Stimulated activated naive CD8-positive, alpha-beta T cell treated with anti-CD3 and anti-CD28 coated beads, Interleukin-15, Interleukin-2, amounts not matched to agents 100 ng/mL and 50 ng/mL, for 24 hours (primary cell): Measurements from ENCODE around the gene GINS1.

ENCODE experiments used
- H3K27ac Mint-ChIP-seq: one replicate; pipeline ENCODE4 v1.8.0; 2021; ENCODE audit warnings: mild to moderate bottlenecking, mixed read lengths
- H3K27me3 Mint-ChIP-seq: one replicate; pipeline ENCODE4 v1.8.0; 2021; ENCODE audit warnings: mixed read lengths
- H3K36me3 Mint-ChIP-seq: one replicate; pipeline ENCODE4 v1.8.0; 2021; ENCODE audit warnings: low read depth, mixed read lengths
- H3K4me1 Mint-ChIP-seq: one replicate; pipeline ENCODE4 v1.8.0; 2021; ENCODE audit warnings: low read depth, mixed read lengths
- H3K4me3 Mint-ChIP-seq: one replicate; pipeline ENCODE4 v1.8.0; 2021; ENCODE audit warnings: mild to moderate bottlenecking, mixed read lengths
- H3K9me3 Mint-ChIP-seq: one replicate; pipeline ENCODE4 v1.8.0; 2021; ENCODE audit warnings: mixed read lengths

GINS1 gene

DNA sequence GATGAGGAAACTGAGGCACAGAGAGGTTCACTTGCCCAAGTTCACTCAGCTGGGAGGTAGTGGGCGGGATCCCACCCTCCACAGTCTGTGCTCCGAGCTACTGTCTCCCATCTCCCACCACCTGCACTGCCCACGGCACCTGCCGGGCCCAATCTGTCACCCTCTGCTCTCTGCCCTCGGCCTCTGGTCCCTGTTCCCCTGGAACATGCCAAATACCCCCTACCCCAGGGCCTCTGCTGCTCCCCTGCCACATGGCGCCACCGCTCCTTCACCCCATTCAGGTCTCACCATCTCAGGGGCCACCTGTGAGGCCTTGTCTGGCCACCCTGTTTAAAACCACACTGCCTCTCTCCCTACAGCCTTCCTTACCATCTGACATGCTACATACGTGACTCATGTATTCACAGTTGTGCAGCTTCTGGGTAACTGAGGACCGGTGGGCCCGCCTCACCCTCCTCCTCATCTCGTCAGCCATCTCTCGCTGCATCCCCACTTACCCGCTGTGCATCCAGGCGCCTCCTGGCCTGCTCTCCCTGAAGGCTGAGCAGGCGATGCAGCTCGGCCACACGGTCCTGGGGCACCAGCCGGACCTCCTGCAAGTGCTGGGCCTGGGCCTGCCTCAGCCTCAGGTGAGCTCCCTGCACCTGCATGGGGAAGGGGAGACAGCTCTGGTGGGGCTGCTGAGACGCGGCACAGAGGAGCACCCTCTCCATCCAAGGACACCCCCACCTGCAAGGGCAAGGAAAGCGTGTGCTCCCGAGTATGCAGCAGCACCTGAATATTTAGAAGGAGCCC is 50.6 kb downstream of the GINS1 start:
- no peaks in the 10 kb centered on the region for H3K36me3 Mint-ChIP-seq
- H3K4me3 Mint-ChIP-seq: no peak overlapping the region
- H3K27ac Mint-ChIP-seq: no peak overlapping the region
- no peaks in the 10 kb centered on the region for H3K27me3 Mint-ChIP-seq
- no peaks in the 10 kb centered on the region for H3K9me3 Mint-ChIP-seq
- no peaks in the 10 kb centered on the region for H3K4me1 Mint-ChIP-seq

DNA sequence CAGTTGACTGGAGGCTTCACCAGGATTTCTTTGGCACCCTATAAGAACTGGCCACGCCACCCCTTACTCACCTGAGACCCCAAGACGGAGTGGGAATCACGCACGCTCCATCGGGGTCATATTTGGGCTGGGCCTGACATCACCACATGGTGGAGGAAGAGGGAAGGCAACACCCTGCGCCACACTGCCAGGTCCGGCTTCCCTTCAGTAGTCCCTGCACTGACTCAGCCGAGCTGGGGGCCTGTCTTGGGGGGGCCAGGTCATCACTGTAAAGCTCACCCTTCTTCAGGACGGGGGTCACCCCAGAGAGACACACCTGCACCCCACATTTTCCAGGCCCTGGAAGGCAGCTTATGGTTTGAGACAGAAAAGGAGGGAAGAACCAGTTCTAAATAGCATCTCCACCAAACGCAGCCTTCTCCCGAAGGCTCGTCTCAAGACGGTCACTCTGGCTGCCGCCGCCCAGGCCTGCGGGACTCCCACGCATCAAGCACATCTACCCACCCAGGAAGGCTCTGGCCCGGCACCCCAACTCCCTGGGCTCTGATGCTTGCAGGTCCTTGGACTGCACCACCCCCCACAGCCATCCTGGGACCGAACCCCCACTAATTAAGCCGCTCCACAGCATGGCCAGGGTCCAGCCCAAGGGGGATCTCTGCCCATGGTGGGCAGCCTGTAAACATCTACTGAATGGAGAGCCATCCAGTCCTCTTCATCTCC is 51.8 kb downstream of the GINS1 start:
- H3K27ac Mint-ChIP-seq: no peak overlapping the region
- H3K4me1 Mint-ChIP-seq: no peaks in the 10 kb centered on the region
- no peak overlapping the region for H3K4me3 Mint-ChIP-seq
- no peaks in the 10 kb centered on the region for H3K9me3 Mint-ChIP-seq
- no peaks in the 10 kb centered on the region for H3K36me3 Mint-ChIP-seq
- H3K27me3 Mint-ChIP-seq: no peaks in the 10 kb centered on the region

DNA sequence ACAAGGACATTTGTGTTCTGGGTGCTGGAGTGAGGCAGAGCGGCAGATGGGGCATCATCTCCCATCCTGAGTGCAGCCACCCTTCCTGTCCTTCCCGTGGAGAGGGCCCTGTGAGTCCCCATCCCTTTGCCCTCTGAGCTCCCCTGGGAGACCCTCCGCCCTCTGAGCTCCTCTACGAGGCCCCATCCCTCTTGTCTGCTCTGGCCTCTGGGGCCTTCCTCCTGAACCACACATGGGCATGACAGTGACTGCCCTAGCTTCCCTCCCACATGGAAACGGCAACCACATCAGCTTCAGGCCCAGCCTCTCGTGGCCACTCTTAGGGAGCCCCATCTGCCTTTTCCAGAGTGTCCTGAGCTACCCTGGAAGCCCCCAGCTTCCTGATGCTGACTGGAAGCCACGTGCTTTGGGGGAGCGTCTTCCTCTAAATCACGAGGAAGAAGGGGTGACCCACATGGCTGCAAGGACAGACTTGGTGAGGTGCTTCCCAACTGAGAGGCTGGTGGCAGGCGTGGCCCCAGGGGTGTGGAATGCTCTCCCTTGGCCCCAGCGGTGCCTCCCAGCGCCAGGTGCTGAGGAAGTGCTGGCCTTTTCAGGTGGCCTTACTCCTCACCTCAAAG is 52.6 kb downstream of the GINS1 start:
- Mint-ChIP-seq H3K9me3 (no peaks in the 10 kb centered on the region), H3K27ac (no peak overlapping the region), H3K27me3 (no peaks in the 10 kb centered on the region), H3K36me3 (no peaks in the 10 kb centered on the region), H3K4me1 (no peaks in the 10 kb centered on the region), H3K4me3 (no peak overlapping the region)

DNA sequence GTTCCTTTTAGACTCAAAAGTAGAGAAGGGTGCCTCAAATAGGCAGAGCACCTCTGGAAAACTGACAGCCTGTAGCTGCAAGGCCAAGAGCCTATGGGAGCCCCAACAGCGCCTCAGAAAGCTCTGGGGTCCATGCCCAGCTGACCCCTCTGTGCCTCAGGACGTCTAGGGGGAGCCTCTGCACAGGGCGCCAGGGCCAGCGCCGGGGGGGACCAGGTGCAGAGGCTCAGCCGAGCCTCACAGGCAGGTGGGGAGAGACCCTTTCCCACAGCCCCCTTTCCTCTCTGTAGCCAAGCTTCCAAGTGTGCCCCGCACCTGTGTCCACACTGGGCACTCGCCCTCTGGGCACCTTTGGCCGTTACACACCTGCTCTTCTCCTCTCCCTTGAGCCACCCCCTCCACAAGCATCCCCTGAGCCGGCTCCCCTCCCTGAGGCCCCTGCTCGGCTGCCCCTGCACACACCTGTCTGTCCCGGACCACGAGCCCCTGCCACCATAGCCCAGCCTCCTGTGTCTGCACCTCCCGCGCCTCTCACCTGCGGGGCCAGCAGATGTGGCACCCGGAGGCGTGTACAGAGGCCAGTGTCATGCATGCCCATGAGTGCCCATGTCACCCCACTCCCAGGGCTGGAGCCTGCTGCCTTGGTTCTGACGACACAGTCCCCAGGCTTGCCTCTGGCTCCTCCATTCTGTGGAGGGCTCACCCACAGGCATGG is 53.2 kb downstream of the GINS1 start:
- no peaks in the 10 kb centered on the region for H3K9me3 Mint-ChIP-seq
- H3K4me3 Mint-ChIP-seq: no peak overlapping the region
- no peak overlapping the region for H3K27ac Mint-ChIP-seq
- H3K27me3 Mint-ChIP-seq: no peaks in the 10 kb centered on the region
- no peaks in the 10 kb centered on the region for H3K4me1 Mint-ChIP-seq
- no peaks in the 10 kb centered on the region for H3K36me3 Mint-ChIP-seq

DNA sequence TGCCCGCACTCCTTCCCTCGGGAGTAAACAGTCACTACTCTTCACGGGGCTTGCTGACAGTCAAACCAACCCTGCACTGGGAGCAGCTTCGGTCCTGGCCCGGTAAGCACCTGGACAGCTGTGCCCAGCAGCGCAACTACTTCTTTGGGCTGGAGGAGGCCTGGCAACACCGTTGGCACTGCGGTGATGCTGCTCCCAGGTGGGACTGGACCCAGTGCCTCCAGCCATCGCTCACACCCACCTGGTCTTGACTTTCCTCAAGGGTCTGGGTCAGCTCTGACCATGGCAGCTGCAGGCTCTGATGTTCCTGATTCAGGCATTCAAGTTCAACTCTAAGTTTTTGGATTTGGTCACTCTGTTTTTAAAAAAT is 53.8 kb downstream of the GINS1 start:
- H3K9me3 Mint-ChIP-seq: no peaks in the 10 kb centered on the region
- no peak overlapping the region for H3K27ac Mint-ChIP-seq
- no peaks in the 10 kb centered on the region for H3K36me3 Mint-ChIP-seq
- no peaks in the 10 kb centered on the region for H3K27me3 Mint-ChIP-seq
- no peak overlapping the region for H3K4me3 Mint-ChIP-seq
- no peaks in the 10 kb centered on the region for H3K4me1 Mint-ChIP-seq

DNA sequence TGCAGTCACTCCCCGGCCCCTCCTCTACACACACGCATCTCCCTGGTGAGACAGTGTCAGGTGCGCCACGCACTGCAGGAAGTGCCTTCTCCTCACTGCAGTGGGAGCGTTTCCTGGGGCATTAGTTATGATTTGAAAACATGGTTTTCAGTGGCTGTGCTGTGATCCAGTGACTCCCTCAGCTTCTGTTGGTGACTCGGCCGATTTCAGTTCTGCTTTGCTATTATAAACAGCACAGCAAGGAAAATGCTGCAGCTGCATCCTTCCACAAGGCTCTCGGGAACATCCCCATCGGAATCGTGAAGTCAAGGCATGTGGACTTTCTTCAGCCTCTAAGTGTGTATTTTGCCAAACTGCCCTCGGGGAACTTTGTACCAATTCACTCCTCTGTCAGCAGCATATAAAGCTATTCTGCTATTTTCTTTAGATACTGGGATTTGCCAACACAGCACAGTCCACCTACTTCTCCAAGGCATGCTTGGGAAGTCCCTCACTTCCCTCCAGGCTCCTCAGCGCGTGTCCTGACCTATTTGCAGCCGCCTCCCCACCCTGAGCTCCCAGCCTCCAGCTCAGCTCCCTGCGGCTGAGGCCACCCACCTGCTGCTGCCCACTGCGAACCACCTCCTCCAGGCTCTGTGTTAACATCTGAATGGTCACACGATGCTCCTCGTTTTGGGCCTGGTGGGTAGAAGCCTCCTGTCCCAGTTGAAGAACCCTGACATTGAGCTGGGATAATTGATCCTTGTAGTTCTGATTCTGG is 54.5 kb downstream of the GINS1 start:
- no peaks in the 10 kb centered on the region for H3K27me3 Mint-ChIP-seq
- H3K4me1 Mint-ChIP-seq: no peaks in the 10 kb centered on the region
- no peaks in the 10 kb centered on the region for H3K9me3 Mint-ChIP-seq
- H3K36me3 Mint-ChIP-seq: no peaks in the 10 kb centered on the region
- H3K27ac Mint-ChIP-seq: no peak overlapping the region
- no peak overlapping the region for H3K4me3 Mint-ChIP-seq

- Mint-ChIP-seq H3K27ac (no peak overlapping the region), H3K4me1 (no peaks in the 10 kb centered on the region), H3K27me3 (no peaks in the 10 kb centered on the region), H3K36me3 (no peaks in the 10 kb centered on the region), H3K4me3 (no peak overlapping the region), H3K9me3 (no peaks in the 10 kb centered on the region)
Observed at GRCh38 chr20:25464501-25465242, 57.2 kb downstream of the GINS1 start.

GRCh38 chr20:25465243-25466135 is 58.0 kb downstream of the GINS1 start:
- H3K27ac Mint-ChIP-seq: no peak overlapping the region

DNA sequence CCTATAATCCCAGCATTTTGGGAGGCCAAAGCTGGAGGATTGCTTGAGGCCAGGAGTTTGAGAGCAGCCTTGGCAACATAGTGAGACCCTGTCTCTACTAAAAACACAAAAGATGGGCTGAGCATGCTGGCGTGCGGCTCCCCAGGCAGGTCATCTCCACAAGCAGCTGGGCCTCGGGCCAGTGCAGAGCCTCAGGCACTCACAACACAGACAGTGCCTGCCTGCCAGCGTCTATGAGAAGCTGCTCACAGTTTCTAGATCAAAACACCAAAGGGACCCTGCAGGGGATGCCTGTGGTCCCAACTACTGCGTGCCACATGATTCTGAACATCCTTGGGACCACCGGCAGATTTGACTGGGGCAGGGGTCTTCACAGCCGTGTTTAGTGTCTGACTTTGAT is 59.4 kb downstream of the GINS1 start:
- no peak overlapping the region for H3K27ac Mint-ChIP-seq
- no peaks in the 10 kb centered on the region for H3K27me3 Mint-ChIP-seq
- H3K4me3 Mint-ChIP-seq: no peak overlapping the region
- no peaks in the 10 kb centered on the region for H3K9me3 Mint-ChIP-seq
- no peaks in the 10 kb centered on the region for H3K36me3 Mint-ChIP-seq
- H3K4me1 Mint-ChIP-seq: no peaks in the 10 kb centered on the region

More at GRCh38 chr20:25465243-25466135, 58.0 kb downstream of the GINS1 start:
- Mint-ChIP-seq H3K36me3 (no peaks in the 10 kb centered on the region), H3K4me3 (no peak overlapping the region), H3K9me3 (no peaks in the 10 kb centered on the region), H3K27me3 (no peaks in the 10 kb centered on the region), H3K4me1 (no peaks in the 10 kb centered on the region)

GRCh38 chr20:25467441-25467840 is 60.0 kb downstream of the GINS1 start:
- H3K36me3 Mint-ChIP-seq: no peaks in the 10 kb centered on the region
- H3K27ac Mint-ChIP-seq: no peak overlapping the region
- H3K4me3 Mint-ChIP-seq: no peak overlapping the region
- no peaks in the 10 kb centered on the region for H3K9me3 Mint-ChIP-seq
- H3K4me1 Mint-ChIP-seq: no peaks in the 10 kb centered on the region
- H3K27me3 Mint-ChIP-seq: no peaks in the 10 kb centered on the region

- Mint-ChIP-seq H3K27me3 (no peaks in the 10 kb centered on the region), H3K4me1 (no peaks in the 10 kb centered on the region), H3K4me3 (no peak overlapping the region), H3K36me3 (no peaks in the 10 kb centered on the region), H3K27ac (no peak overlapping the region), H3K9me3 (no peaks in the 10 kb centered on the region)
Observed at GRCh38 chr20:25468126-25469075, 60.9 kb downstream of the GINS1 start.

GRCh38 chr20:25469558-25469957 is 62.1 kb downstream of the GINS1 start:
- no peaks in the 10 kb centered on the region for H3K4me1 Mint-ChIP-seq
- H3K27ac Mint-ChIP-seq: no peak overlapping the region
- no peaks in the 10 kb centered on the region for H3K27me3 Mint-ChIP-seq
- no peaks in the 10 kb centered on the region for H3K36me3 Mint-ChIP-seq
- H3K4me3 Mint-ChIP-seq: no peak overlapping the region
- H3K9me3 Mint-ChIP-seq: no peaks in the 10 kb centered on the region
